Measurements from ENCODE around the gene ZNF396. TPM values are rescaled to one million over a fixed set of nuclear protein-coding genes. Genes with fewer than 3 reads are reported as not detected.

The ZNF396 gene
- total RNA-seq, 1 experiment from 2014 or later, result 1.0 TPM

DNA sequence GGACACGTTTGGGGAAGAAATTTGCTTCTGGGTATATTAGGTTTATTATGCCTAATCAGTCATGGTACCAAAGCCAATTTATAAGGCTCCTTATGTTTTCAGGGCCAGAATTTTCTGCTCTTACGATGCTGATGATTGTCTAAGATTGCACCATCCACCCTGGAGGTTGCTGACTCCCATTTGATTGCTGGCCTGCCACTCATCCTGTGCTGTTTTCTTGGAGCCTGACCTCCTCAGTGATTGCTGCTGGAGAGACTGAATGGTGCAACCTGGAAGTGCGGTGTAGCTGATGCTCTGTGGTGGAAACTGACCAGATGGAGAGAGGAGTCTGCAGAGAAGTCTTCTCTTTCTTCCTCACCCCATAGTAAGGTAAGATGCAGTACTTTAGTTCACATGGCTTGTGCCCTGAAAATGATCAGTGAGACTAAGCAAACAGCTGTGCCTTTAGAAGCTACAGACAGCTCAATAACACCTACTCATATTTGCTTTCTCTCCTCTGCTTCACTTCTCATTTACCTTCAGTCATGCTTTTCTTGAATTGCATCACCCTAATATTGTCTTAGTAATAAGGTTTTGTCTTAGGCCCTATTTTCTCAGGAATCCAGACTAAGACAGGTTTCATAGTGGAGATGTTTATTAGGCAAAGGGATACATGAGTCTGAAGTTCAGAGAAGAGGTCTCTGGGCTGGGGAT is 50.3 kb downstream of the ZNF396 start (continued):
- TF ChIP-seq EMX1 (CRISPR knock-in tag; IDR thresholded peaks at IDR 0.05) (no peak), ELF4 (CRISPR knock-in tag; IDR thresholded peaks at IDR 0.05; ENCODE audit: low read depth) (no peak), FOXJ3 (CRISPR knock-in tag; IDR thresholded peaks at IDR 0.05; ENCODE audit: borderline replicate concordance) (no peak)
- TF ChIP-seq, protein P1, sequence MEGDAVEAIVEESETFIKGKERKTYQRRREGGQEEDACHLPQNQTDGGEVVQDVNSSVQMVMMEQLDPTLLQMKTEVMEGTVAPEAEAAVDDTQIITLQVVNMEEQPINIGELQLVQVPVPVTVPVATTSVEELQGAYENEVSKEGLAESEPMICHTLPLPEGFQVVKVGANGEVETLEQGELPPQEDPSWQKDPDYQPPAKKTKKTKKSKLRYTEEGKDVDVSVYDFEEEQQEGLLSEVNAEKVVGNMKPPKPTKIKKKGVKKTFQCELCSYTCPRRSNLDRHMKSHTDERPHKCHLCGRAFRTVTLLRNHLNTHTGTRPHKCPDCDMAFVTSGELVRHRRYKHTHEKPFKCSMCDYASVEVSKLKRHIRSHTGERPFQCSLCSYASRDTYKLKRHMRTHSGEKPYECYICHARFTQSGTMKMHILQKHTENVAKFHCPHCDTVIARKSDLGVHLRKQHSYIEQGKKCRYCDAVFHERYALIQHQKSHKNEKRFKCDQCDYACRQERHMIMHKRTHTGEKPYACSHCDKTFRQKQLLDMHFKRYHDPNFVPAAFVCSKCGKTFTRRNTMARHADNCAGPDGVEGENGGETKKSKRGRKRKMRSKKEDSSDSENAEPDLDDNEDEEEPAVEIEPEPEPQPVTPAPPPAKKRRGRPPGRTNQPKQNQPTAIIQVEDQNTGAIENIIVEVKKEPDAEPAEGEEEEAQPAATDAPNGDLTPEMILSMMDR (IDR thresholded peaks at IDR 0.05), result no peak

- H3K9me3 Mint-ChIP-seq, result no peaks in the 10 kb centered on the region
- ChIA-PET POLR2A (interaction anchor here (1.0 kb wide), 1 partner anchor 35 kb away, joined by 3 read pairs; the partner anchor contains the start of gene ZSCAN30), CTCF (interaction anchor here (0.7 to 1.3 kb wide), 2 partner anchors 30 to 61 kb away, joined by 4 to 6 read pairs; no protein-coding TSS in a partner anchor)
- no peaks in the 10 kb centered on the region for H3K36me3 Mint-ChIP-seq
- peaks cover 4% of the 10 kb centered on the region for H3K27me3 Mint-ChIP-seq (ENCODE audit: low read depth)
- TF ChIP-seq NR3C1 (CRISPR knock-in tag; conservative IDR thresholded peaks at IDR 0.05; ENCODE audit: low read depth), result no peak
- no peak for TF ChIP-seq SP1 (CRISPR knock-in tag; conservative IDR thresholded peaks at IDR 0.05)
- no peak for TF ChIP-seq ESRRA (CRISPR knock-in tag; IDR thresholded peaks at IDR 0.05; ENCODE audit: borderline replicate concordance)
- no peak for TF ChIP-seq NR1H2 (CRISPR knock-in tag; IDR thresholded peaks at IDR 0.05)
- no peak for TF ChIP-seq ZNF671 (CRISPR knock-in tag; IDR thresholded peaks at IDR 0.05)
- no peak for TF ChIP-seq GABPB1 (CRISPR knock-in tag; IDR thresholded peaks at IDR 0.05)
- TF ChIP-seq, protein P2, sequence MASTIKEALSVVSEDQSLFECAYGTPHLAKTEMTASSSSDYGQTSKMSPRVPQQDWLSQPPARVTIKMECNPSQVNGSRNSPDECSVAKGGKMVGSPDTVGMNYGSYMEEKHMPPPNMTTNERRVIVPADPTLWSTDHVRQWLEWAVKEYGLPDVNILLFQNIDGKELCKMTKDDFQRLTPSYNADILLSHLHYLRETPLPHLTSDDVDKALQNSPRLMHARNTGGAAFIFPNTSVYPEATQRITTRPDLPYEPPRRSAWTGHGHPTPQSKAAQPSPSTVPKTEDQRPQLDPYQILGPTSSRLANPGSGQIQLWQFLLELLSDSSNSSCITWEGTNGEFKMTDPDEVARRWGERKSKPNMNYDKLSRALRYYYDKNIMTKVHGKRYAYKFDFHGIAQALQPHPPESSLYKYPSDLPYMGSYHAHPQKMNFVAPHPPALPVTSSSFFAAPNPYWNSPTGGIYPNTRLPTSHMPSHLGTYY (CRISPR knock-in tag; IDR thresholded peaks at IDR 0.05), result no peak
- no peak for TF ChIP-seq NR2C2 (CRISPR knock-in tag; IDR thresholded peaks at IDR 0.05)
- TF ChIP-seq, protein P3, sequence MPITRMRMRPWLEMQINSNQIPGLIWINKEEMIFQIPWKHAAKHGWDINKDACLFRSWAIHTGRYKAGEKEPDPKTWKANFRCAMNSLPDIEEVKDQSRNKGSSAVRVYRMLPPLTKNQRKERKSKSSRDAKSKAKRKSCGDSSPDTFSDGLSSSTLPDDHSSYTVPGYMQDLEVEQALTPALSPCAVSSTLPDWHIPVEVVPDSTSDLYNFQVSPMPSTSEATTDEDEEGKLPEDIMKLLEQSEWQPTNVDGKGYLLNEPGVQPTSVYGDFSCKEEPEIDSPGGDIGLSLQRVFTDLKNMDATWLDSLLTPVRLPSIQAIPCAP (CRISPR knock-in tag; IDR thresholded peaks at IDR 0.05), result no peak
- TF ChIP-seq ZNF232 (CRISPR knock-in tag; IDR thresholded peaks at IDR 0.05), result no peak
- TF ChIP-seq, protein P4, sequence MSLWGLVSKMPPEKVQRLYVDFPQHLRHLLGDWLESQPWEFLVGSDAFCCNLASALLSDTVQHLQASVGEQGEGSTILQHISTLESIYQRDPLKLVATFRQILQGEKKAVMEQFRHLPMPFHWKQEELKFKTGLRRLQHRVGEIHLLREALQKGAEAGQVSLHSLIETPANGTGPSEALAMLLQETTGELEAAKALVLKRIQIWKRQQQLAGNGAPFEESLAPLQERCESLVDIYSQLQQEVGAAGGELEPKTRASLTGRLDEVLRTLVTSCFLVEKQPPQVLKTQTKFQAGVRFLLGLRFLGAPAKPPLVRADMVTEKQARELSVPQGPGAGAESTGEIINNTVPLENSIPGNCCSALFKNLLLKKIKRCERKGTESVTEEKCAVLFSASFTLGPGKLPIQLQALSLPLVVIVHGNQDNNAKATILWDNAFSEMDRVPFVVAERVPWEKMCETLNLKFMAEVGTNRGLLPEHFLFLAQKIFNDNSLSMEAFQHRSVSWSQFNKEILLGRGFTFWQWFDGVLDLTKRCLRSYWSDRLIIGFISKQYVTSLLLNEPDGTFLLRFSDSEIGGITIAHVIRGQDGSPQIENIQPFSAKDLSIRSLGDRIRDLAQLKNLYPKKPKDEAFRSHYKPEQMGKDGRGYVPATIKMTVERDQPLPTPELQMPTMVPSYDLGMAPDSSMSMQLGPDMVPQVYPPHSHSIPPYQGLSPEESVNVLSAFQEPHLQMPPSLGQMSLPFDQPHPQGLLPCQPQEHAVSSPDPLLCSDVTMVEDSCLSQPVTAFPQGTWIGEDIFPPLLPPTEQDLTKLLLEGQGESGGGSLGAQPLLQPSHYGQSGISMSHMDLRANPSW (CRISPR knock-in tag; conservative IDR thresholded peaks at IDR 0.05; ENCODE audit: low read depth), result no peak
- no peak for TF ChIP-seq ATF1 (CRISPR knock-in tag; IDR thresholded peaks at IDR 0.05)
- TF ChIP-seq IRF2 (CRISPR knock-in tag; IDR thresholded peaks at IDR 0.05; ENCODE audit: borderline replicate concordance, low read depth), result no peak
- no peak for TF ChIP-seq CREB1 (CRISPR knock-in tag; IDR thresholded peaks at IDR 0.05)
- DNase-seq (ENCODE audit: low spot score) (no peak), ATAC-seq (peak; percentile 92)
- H3K4me3 Mint-ChIP-seq, result no peak overlapping the region
- H3K4me1 Mint-ChIP-seq, result peaks cover 9% of the 10 kb centered on the region
- H3K27ac Mint-ChIP-seq, result peak overlapping the region; percentile 69
Observed at GRCh38 chr18:35324926-35325655, 52.0 kb downstream of the ZNF396 start.
